ENCODE data around the gene UGT2B10. TPM values are rescaled to one million over a fixed set of nuclear protein-coding genes. Genes with fewer than 3 reads are reported as not detected.
"Not testable (repeated sequence)": the region's sequence is repeated elsewhere in the genome, so short reads cannot be mapped to it uniquely, and the experiment has no call there.

The UGT2B10 gene
- not detected in 2 replicates for total RNA-seq

GRCh38 chr4:68815617-68816409, at the start of gene UGT2B10:
UGT2B10 (plus strand) TSS chr4:68815994; CDS start chr4:68816020, 26 bp downstream.
- not testable (repeated sequence) for DNase-seq

DNA sequence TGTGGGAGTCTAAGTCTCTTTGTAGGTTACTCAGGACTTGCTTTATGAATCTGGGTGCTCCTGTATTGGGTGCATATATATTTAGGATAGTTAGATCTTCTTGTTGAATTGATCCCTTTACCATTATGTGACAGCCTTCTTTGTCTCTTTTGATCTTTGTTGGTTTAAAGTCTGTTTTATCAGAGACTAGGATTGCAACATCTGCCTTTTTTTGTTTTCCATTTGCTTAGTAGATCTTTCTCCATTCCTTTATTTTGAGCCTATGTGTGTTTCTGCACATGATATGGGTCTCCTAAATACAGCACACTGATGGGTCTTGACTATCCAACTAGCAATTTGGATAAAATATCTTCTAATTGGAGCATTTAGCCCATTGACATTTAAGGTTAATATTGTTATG, 44.0 kb upstream of the UGT2B10 start:
- DNase-seq: not testable (repeated sequence)

- no peak for DNase-seq
Measured at GRCh38 chr4:68773699-68774098, 42.1 kb upstream of the UGT2B10 start.

GRCh38 chr4:68780232-68780631, 35.6 kb upstream of the UGT2B10 start:
- no peak for DNase-seq

DNA sequence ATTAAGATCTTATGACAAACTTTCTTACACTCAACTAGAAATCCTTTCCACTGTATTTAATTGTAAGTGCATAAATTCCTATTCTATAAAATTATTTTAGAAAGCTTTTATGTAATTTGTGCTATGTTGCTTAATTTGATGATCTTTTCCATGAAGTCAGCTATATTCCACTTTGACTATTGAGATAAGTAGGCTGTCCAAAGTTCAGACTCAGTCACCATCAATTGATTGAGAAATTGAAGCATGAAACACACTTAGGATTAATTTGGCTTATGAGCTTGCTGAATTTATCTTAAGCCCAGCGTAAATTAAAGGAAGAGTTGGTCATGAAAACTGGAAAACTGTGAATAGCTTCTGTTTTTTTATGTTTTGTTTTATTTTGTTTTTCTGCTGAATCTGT, 18.7 kb upstream of the UGT2B10 start:
- DNase-seq: no peak

- DNase-seq: no peak
Measured at GRCh38 chr4:68797618-68798017, 18.2 kb upstream of the UGT2B10 start.

GRCh38 chr4:68803013-68803412, 12.8 kb upstream of the UGT2B10 start:
- no peak for DNase-seq

DNA sequence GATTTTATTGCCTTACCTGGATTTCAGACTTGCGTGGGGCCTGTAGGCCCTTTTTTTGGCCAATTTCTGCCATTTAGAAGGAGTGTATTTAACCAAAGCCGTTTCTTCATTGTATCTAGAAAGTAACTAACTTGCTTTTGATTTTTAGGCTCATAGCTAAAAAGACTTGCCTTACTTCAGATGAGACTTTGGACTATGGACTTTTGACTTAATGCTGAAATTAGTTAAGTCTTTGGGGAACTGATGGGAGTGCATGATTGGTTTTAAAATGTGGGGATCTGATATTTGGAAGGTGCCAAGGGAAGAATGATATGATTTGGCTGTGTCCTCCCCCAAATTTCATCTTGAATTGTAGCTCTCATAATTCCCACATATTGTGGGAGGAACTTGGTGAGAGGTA, 7.7 kb upstream of the UGT2B10 start:
- no peak for DNase-seq

GRCh38 chr4:68810919-68811318, 4.9 kb upstream of the UGT2B10 start:
- DNase-seq: no peak

DNA sequence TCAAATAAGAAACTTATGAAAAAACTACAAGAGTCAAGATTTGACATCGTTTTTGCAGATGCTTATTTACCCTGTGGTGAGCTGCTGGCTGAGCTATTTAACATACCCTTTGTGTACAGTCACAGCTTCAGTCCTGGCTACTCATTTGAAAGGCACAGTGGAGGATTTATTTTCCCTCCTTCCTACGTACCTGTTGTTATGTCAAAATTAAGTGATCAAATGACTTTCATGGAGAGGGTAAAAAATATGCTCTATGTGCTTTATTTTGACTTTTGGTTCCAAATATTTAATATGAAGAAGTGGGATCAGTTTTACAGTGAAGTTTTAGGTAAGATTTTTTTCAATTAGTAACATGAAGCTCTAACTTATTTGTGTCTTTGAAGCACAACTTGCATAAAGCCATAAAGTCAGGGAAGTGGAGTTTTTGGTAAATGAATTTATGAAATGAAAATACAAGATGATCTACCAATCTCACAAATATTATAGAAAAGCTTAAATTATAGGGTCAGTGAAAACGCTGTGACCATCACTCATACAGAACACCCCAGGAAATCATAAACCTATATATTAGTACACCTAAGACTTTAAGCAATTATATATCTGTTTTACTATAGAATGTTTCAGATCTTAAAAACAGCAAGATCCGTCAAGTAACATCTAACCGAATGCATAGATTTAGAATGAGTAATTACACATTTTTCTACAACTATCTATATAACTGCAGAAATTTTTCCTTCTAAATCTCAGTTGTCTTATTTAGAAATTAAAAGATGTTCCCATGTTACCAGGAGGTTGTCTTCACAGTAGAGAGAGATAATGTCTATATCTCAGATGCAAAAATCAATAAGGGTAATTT, 844 bp downstream of the UGT2B10 start:
- not testable (repeated sequence) for DNase-seq

DNA sequence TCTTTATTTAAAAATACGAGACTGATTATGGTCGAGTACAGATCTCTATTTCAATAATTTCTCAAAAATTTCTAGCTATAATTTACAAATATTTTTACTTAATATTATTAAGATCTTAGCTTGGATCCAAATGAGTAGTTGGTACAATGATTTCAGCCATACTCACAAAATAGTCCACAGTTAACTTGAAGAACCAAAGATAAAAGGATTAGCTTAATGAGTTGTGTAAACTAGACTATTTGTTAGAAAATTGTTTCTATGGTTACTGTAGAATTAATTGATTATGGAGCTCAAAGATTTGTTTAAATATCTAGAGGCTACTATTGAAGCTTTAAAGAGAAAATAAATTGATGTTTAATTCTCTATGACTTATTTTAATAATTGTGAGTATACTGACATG, 1.6 kb downstream of the UGT2B10 start:
- no peak for DNase-seq

DNA sequence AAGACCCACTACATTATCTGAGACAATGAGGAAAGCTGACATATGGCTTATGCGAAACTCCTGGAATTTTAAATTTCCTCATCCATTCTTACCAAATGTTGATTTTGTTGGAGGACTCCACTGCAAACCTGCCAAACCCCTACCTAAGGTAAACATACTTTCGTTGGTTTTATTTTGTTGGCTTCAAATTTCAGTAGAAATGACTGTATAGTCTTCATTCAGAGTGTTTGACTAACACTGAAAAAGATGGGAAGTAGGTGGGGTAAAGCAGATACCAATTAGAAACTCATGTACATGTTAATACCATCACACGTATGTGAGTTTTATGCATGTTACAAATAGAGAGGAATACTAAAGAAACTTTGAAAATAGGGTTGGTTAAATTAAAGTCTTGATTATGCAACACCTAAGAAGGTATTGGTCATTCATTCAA, 2.3 kb downstream of the UGT2B10 start:
- not testable (repeated sequence) for DNase-seq

- no peak for DNase-seq
Measured at GRCh38 chr4:68831642-68832041, 15.8 kb downstream of the UGT2B10 start.

- DNase-seq: no peak
Measured at GRCh38 chr4:68850293-68850692, 34.5 kb downstream of the UGT2B10 start.

GRCh38 chr4:68855771-68856170, 40.0 kb downstream of the UGT2B10 start:
- no peak for DNase-seq

DNA sequence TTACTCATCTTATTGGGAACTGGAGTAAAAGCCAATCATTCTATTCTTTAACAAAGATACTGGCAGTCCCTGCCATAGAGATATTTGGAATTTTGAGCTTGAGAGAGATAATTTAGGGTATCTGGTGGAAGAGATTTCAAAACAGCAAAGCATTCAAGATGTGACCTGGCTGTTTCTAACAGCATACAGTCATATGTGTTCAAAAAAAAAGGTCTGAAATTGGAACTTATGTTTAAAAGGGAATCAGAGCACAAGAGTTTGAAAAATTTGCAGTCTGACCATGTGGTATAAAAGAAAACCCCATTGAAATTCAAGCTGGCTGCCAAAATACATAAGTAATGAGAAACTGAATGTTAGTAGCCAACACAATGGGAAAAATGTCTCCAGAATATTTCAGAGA, 42.2 kb downstream of the UGT2B10 start:
- DNase-seq: no peak

- no peak for DNase-seq
Measured at GRCh38 chr4:68859655-68860054, 43.9 kb downstream of the UGT2B10 start.

GRCh38 chr4:68861057-68861456, 45.3 kb downstream of the UGT2B10 start:
- DNase-seq: no peak

- no peak for DNase-seq
Measured at GRCh38 chr4:68864438-68865187, 48.8 kb downstream of the UGT2B10 start.

DNA sequence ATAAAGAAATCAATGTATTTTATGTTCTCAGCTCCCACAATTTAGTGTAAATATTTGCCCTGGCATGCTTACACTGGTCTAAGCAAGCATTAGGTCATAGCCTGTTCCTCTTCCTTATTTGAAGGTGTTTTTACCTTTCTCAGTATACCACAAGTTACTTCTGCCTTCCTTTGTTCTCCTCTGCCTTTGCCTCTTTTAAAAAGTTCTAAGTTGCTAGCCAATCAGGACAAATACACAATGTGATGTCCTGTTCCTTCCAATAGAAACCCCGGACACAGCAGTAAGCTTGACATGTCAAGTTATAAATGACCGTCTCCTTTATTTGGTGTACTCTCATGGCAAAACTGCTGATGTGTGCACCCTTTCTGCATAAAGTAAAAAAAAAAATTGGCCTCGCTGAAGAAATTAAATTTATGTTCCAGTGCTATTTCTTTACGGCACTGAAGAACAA, 49.4 kb downstream of the UGT2B10 start:
- DNase-seq: no peak

DNA sequence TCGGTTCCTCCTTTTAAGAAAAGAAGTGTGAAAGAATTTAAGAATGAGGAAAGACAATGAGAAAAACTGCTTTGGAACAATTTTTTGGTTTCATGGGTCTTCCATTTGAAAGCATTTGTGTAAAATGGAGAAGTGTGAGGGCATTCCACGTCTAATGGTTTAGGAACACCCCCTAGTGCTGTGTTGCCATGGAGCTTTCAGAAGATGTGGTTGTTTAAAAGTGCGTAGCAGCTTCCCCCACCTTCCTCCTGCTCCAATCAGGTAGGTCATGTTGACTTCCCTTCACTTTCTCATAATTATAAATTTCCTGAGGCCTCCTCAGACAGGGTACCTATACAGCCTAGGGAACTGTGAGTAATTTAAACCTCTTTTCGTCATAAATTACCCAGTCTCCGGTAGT, 50.0 kb downstream of the UGT2B10 start:
- DNase-seq: no peak

DNA sequence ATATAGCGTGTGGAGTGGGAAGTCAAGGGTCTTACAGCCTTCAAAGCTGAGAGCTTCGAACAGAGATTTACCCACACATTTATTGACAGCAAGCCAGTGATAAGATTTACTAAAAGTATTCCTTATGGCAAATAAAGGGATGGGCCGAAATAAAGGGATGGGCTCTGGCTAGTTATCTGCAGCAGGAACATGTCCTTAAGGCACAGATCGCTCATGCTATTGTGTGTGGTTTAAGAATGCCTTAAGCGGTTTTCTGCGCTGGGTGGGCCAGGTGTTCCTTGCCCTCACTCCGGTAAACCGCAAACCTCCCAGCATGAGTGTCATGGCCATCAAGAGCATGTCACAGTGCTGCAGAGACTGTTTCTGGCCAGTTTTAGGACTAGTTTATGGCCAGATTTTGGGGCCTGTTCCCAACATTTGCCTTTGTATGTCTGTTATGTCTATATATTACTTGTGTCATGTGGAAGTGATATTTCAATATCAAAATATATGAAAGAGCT, 53.5 kb downstream of the UGT2B10 start:
- DNase-seq: no peak

Measured in dermis blood vessel endothelial cell (primary cell).